HEK293 (cell line): ENCODE measurements around the gene TLE1.

Experiments used
- EGR2 ChIP-seq: fragments of 450-650 bp; formaldehyde crosslinking; IDR thresholded peaks from 2 replicates; pipeline ENCODE4 v1.5.1; 2016; ENCODE audit warnings: low read depth, missing biosample characterization, missing genetic modification characterization
- FEZF1 ChIP-seq: fragments of 450-650 bp; formaldehyde crosslinking; IDR thresholded peaks from 2 replicates; pipeline ENCODE4 v1.5.1; 2016; ENCODE audit warnings: missing biosample characterization, missing genetic modification characterization
- GLIS2 ChIP-seq: fragments of 450-650 bp; formaldehyde crosslinking; IDR thresholded peaks from 2 replicates; pipeline ENCODE4 v1.5.1; 2016; ENCODE audit warnings: missing biosample characterization, missing genetic modification characterization
- HOXD13 ChIP-seq: sonication (generic); formaldehyde crosslinking; IDR thresholded peaks from 2 replicates; pipeline ENCODE4 v1.8.0; 2022; ENCODE audit warnings: missing genetic modification reagents, borderline replicate concordance
- KLF10 ChIP-seq: fragments of 450-650 bp; IDR thresholded peaks from 2 replicates; pipeline ENCODE4 v1.5.1; 2018; ENCODE audit warnings: missing biosample characterization, mild to moderate bottlenecking, missing genetic modification characterization
- KLF7 ChIP-seq: fragments of 450-650 bp; formaldehyde crosslinking; IDR thresholded peaks from 2 replicates; pipeline ENCODE4 v1.5.1; 2016; ENCODE audit warnings: missing biosample characterization, missing genetic modification characterization, borderline replicate concordance
- MYNN ChIP-seq: fragments of 450-650 bp; formaldehyde crosslinking; IDR thresholded peaks from 2 replicates; pipeline ENCODE4 v1.5.1; 2016; ENCODE audit warnings: missing biosample characterization, missing genetic modification characterization, borderline replicate concordance
- ZBTB20 ChIP-seq: fragments of 450-650 bp; formaldehyde crosslinking; IDR thresholded peaks from 2 replicates; pipeline ENCODE4 v1.5.1; 2016; ENCODE audit warnings: missing biosample characterization, missing genetic modification characterization
- ZBTB26 ChIP-seq: fragments of 450-650 bp; formaldehyde crosslinking; optimal IDR thresholded peaks from 2 replicates; pipeline ENCODE3; 2016; ENCODE audit warnings: missing biosample characterization, mild to moderate bottlenecking, missing genetic modification characterization
- ZNF155 ChIP-seq: fragments of 450-650 bp; formaldehyde crosslinking; IDR thresholded peaks from 2 replicates; pipeline ENCODE4 v1.5.1; 2016; ENCODE audit warnings: missing biosample characterization, missing genetic modification characterization
- ZNF24 ChIP-seq: fragments of 450-650 bp; formaldehyde crosslinking; IDR thresholded peaks from 2 replicates; pipeline ENCODE4 v1.5.1; 2016; ENCODE audit warnings: missing biosample characterization, missing genetic modification characterization
- ZNF274 ChIP-seq, 2 experiments: fragments of 200-500 bp in 1 of 2; fragments of 450-650 bp in 1 of 2; sonication (Bioruptor generic) in 1 of 2; formaldehyde crosslinking in 1 of 2; IDR thresholded peaks; 2 replicates each; pipeline versions ENCODE4 v1.5.1 to v1.6.1; 2014 to 2016; ENCODE audit warnings: borderline replicate concordance in 1 of 2, inconsistent platforms in 1 of 2, low read length in 1 of 2, missing biosample characterization in 1 of 2, missing genetic modification characterization in 1 of 2
- ZNF341 ChIP-seq: fragments of 450-650 bp; formaldehyde crosslinking; IDR thresholded peaks from 2 replicates; pipeline ENCODE4; 2016; ENCODE audit warnings: low read depth, missing biosample characterization, missing genetic modification characterization
- ZNF416 ChIP-seq: fragments of 450-650 bp; formaldehyde crosslinking; IDR thresholded peaks from 2 replicates; pipeline ENCODE4 v1.5.1; 2016; ENCODE audit warnings: missing biosample characterization, missing genetic modification characterization
- ZNF449 ChIP-seq: fragments of 450-650 bp; formaldehyde crosslinking; IDR thresholded peaks from 2 replicates; pipeline ENCODE4 v1.5.1; 2017; ENCODE audit warnings: missing biosample characterization, mild to moderate bottlenecking, missing genetic modification characterization, moderate library complexity
- ZNF529 ChIP-seq: fragments of 450-650 bp; formaldehyde crosslinking; IDR thresholded peaks from 2 replicates; pipeline ENCODE4 v1.5.1; 2017; ENCODE audit warnings: missing genetic modification characterization, missing biosample characterization; ENCODE audit not compliant: insufficient replicate concordance
- ZNF596 ChIP-seq: fragments of 450-650 bp; IDR thresholded peaks from 2 replicates; pipeline ENCODE4 v1.5.0; 2018; ENCODE audit warnings: missing biosample characterization, mild to moderate bottlenecking, missing genetic modification characterization, moderate library complexity
- ZNF623 ChIP-seq: fragments of 450-650 bp; formaldehyde crosslinking; IDR thresholded peaks from 2 replicates; pipeline ENCODE4 v1.5.1; 2016; ENCODE audit warnings: missing biosample characterization, missing genetic modification characterization
- ZNF701 ChIP-seq: fragments of 450-650 bp; formaldehyde crosslinking; IDR thresholded peaks from 2 replicates; pipeline ENCODE4 v1.5.1; 2016; ENCODE audit warnings: missing biosample characterization, missing genetic modification characterization
- ZNF76 ChIP-seq: fragments of 450-650 bp; formaldehyde crosslinking; IDR thresholded peaks from 2 replicates; pipeline ENCODE4; 2016; ENCODE audit warnings: low read depth, missing biosample characterization, missing genetic modification characterization, borderline replicate concordance
- ZNF791 ChIP-seq: fragments of 450-650 bp; formaldehyde crosslinking; IDR thresholded peaks from 2 replicates; pipeline ENCODE4 v1.5.1; 2016; ENCODE audit warnings: missing biosample characterization, missing genetic modification characterization
- ZNF830 ChIP-seq: fragments of 450-650 bp; IDR thresholded peaks from 2 replicates; pipeline ENCODE4 v1.5.0; 2018; ENCODE audit warnings: missing biosample characterization, missing genetic modification characterization, low read depth, mild to moderate bottlenecking, moderate library complexity
- ZNF843 ChIP-seq: fragments of 450-650 bp; formaldehyde crosslinking; IDR thresholded peaks from 2 replicates; pipeline ENCODE4 v1.5.1; 2016; ENCODE audit warnings: missing biosample characterization, missing genetic modification characterization
- ZSCAN30 ChIP-seq: fragments of 450-650 bp; IDR thresholded peaks from 2 replicates; pipeline ENCODE4 v1.5.1; 2018; ENCODE audit warnings: missing biosample characterization, mild to moderate bottlenecking, missing genetic modification characterization, moderate library complexity
- TF ChIP-seq, protein P1 (sequence below): fragments of 450-650 bp; formaldehyde crosslinking; IDR thresholded peaks from 2 replicates; pipeline ENCODE4 v1.5.1; 2017; ENCODE audit warnings: missing biosample characterization, missing genetic modification characterization
- TF ChIP-seq, protein P2 (sequence below): fragments of 450-650 bp; formaldehyde crosslinking; IDR thresholded peaks from 2 replicates; pipeline ENCODE4 v1.5.0; 2017; ENCODE audit warnings: missing biosample characterization, missing genetic modification characterization, borderline replicate concordance
- TF ChIP-seq, protein P3 (sequence below): fragments of 450-650 bp; formaldehyde crosslinking; IDR thresholded peaks from 2 replicates; pipeline ENCODE4 v1.5.1; 2016; ENCODE audit warnings: missing biosample characterization, missing genetic modification characterization, low read depth
- TF ChIP-seq, protein P4 (sequence below): fragments of 450-650 bp; formaldehyde crosslinking; IDR thresholded peaks from 2 replicates; pipeline ENCODE4 v1.5.1; 2016; ENCODE audit warnings: missing biosample characterization, missing genetic modification characterization
- TF ChIP-seq, protein P5 (sequence below): fragments of 450-650 bp; formaldehyde crosslinking; IDR thresholded peaks from 2 replicates; pipeline ENCODE4 v1.5.1; 2017; ENCODE audit warnings: missing biosample characterization, missing genetic modification characterization

TLE1 gene

GRCh38 chr9:81661339-81661738 is 28.0 kb downstream of the TLE1 start (continued):
- TF ChIP-seq ZNF701 (tag by site-specific recombination) = no peak
- TF ChIP-seq ZNF791 = no peak
- no peak for TF ChIP-seq ZBTB26 (tag by site-specific recombination)
- TF ChIP-seq, protein P1, sequence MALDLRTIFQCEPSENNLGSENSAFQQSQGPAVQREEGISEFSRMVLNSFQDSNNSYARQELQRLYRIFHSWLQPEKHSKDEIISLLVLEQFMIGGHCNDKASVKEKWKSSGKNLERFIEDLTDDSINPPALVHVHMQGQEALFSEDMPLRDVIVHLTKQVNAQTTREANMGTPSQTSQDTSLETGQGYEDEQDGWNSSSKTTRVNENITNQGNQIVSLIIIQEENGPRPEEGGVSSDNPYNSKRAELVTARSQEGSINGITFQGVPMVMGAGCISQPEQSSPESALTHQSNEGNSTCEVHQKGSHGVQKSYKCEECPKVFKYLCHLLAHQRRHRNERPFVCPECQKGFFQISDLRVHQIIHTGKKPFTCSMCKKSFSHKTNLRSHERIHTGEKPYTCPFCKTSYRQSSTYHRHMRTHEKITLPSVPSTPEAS = no peak
- TF ChIP-seq, protein P2, sequence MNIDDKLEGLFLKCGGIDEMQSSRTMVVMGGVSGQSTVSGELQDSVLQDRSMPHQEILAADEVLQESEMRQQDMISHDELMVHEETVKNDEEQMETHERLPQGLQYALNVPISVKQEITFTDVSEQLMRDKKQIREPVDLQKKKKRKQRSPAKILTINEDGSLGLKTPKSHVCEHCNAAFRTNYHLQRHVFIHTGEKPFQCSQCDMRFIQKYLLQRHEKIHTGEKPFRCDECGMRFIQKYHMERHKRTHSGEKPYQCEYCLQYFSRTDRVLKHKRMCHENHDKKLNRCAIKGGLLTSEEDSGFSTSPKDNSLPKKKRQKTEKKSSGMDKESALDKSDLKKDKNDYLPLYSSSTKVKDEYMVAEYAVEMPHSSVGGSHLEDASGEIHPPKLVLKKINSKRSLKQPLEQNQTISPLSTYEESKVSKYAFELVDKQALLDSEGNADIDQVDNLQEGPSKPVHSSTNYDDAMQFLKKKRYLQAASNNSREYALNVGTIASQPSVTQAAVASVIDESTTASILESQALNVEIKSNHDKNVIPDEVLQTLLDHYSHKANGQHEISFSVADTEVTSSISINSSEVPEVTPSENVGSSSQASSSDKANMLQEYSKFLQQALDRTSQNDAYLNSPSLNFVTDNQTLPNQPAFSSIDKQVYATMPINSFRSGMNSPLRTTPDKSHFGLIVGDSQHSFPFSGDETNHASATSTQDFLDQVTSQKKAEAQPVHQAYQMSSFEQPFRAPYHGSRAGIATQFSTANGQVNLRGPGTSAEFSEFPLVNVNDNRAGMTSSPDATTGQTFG = no peak
- TF ChIP-seq ZBTB20 (tag by site-specific recombination) = no peak
- TF ChIP-seq GLIS2 (tag by site-specific recombination) = no peak
- no peak for TF ChIP-seq ZNF416 (tag by site-specific recombination)
- no peak for TF ChIP-seq KLF10 (tag by site-specific recombination)
- no peak for TF ChIP-seq ZNF529
- TF ChIP-seq ZNF274 (IDR thresholded peaks at IDR 0.05; ENCODE audit: low read length) = no peak
- no peak for TF ChIP-seq ZNF274 (tag by site-specific recombination; IDR thresholded peaks at IDR 0.05; ENCODE audit: borderline replicate concordance)
- TF ChIP-seq EGR2 (tag by site-specific recombination) = no peak
- TF ChIP-seq ZNF24 (tag by site-specific recombination) = no peak
- TF ChIP-seq ZNF341 (tag by site-specific recombination) = peak; percentile 37
- peak; percentile 85 for TF ChIP-seq FEZF1 (tag by site-specific recombination)
- TF ChIP-seq KLF7 (tag by site-specific recombination) = no peak
- TF ChIP-seq ZNF843 (tag by site-specific recombination) = peak; percentile 95
- TF ChIP-seq HOXD13 = no peak
- TF ChIP-seq ZNF596 (tag by site-specific recombination) = 0 out of 2 replicates have a peak, but pooled peaks have one; percentile 4
- TF ChIP-seq, protein P3, sequence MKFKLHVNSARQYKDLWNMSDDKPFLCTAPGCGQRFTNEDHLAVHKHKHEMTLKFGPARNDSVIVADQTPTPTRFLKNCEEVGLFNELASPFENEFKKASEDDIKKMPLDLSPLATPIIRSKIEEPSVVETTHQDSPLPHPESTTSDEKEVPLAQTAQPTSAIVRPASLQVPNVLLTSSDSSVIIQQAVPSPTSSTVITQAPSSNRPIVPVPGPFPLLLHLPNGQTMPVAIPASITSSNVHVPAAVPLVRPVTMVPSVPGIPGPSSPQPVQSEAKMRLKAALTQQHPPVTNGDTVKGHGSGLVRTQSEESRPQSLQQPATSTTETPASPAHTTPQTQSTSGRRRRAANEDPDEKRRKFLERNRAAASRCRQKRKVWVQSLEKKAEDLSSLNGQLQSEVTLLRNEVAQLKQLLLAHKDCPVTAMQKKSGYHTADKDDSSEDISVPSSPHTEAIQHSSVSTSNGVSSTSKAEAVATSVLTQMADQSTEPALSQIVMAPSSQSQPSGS (tag by site-specific recombination) = no peak
- no peak for TF ChIP-seq ZNF155 (tag by site-specific recombination)
- no peak for TF ChIP-seq ZNF449 (tag by site-specific recombination)
- no peak for TF ChIP-seq ZNF76 (tag by site-specific recombination)
- TF ChIP-seq MYNN = no peak
- TF ChIP-seq, protein P4, sequence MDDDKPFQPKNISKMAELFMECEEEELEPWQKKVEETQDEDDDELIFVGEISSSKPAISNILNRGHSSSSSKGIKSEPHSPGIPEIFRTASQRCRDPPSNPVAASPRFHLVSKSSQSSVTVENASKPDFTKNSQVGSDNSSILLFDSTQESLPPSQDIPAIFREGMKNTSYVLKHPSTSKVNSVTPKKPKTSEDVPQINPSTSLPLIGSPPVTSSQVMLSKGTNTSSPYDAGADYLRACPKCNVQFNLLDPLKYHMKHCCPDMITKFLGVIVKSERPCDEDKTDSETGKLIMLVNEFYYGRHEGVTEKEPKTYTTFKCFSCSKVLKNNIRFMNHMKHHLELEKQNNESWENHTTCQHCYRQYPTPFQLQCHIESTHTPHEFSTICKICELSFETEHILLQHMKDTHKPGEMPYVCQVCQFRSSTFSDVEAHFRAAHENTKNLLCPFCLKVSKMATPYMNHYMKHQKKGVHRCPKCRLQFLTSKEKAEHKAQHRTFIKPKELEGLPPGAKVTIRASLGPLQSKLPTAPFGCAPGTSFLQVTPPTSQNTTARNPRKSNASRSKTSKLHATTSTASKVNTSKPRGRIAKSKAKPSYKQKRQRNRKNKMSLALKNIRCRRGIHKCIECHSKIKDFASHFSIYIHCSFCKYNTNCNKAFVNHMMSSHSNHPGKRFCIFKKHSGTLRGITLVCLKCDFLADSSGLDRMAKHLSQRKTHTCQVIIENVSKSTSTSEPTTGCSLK (tag by site-specific recombination) = no peak
- TF ChIP-seq, protein P5, sequence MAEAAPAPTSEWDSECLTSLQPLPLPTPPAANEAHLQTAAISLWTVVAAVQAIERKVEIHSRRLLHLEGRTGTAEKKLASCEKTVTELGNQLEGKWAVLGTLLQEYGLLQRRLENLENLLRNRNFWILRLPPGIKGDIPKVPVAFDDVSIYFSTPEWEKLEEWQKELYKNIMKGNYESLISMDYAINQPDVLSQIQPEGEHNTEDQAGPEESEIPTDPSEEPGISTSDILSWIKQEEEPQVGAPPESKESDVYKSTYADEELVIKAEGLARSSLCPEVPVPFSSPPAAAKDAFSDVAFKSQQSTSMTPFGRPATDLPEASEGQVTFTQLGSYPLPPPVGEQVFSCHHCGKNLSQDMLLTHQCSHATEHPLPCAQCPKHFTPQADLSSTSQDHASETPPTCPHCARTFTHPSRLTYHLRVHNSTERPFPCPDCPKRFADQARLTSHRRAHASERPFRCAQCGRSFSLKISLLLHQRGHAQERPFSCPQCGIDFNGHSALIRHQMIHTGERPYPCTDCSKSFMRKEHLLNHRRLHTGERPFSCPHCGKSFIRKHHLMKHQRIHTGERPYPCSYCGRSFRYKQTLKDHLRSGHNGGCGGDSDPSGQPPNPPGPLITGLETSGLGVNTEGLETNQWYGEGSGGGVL (tag by site-specific recombination) = no peak
- no peak for TF ChIP-seq ZNF623 (tag by site-specific recombination)
- TF ChIP-seq ZNF830 (tag by site-specific recombination) = no peak
- no peak for TF ChIP-seq ZSCAN30 (tag by site-specific recombination)
